ENCODE results near the gene RAPGEFL1. TPM values are rescaled to one million over a fixed set of nuclear protein-coding genes. Genes with fewer than 3 reads are reported as not detected.

RAPGEFL1 gene
- total and polyA plus RNA-seq, 7 donors, result 0.99 to 85.0 (median 4.3) TPM

GRCh38 chr17:40150276-40150675 lies 27.0 kb upstream of the RAPGEFL1 start:
- H3K27ac ChIP-seq, result no peak overlapping the region
- 80 to 87% methylated on average over 4 of the region's 4 CpGs for whole genome bisulfite sequencing, 2 donors
- H3K4me1 ChIP-seq, result peaks cover 0 to 36% (median 22%) of the 10 kb centered on the region in 4 donors
- H3K27me3 ChIP-seq, result no peaks in the 10 kb centered on the region
- no peak overlapping the region for H3K4me3 ChIP-seq
- no peaks in the 10 kb centered on the region for H3K9me3 ChIP-seq
- intact Hi-C loops (cut with DNase I), result no loop called here
- no peak for TF ChIP-seq POLR2A (IDR thresholded peaks at IDR 0.05)
- TF ChIP-seq CTCF (IDR thresholded peaks at IDR 0.05), result no peak
- TF ChIP-seq POLR2AphosphoS5 (IDR thresholded peaks at IDR 0.05), result no peak
- no peak for TF ChIP-seq EP300 (IDR thresholded peaks at IDR 0.05)
- peaks cover 6 to 97% (median 18%) of the 10 kb centered on the region in 4 donors for H3K36me3 ChIP-seq
- no peak for DNase-seq

GRCh38 chr17:40151414-40151963 lies 25.8 kb upstream of the RAPGEFL1 start:
- H3K27ac ChIP-seq, result no peak overlapping the region
- H3K9me3 ChIP-seq, result no peaks in the 10 kb centered on the region
- no peaks in the 10 kb centered on the region for H3K27me3 ChIP-seq
- no peak for TF ChIP-seq POLR2A (IDR thresholded peaks at IDR 0.05)
- no peak for DNase-seq
- H3K36me3 ChIP-seq, result peaks cover 6 to 91% (median 19%) of the 10 kb centered on the region in 4 donors
- 63 to 72% methylated on average over 7 of the region's 7 CpGs for WGBS, 2 donors
- intact Hi-C loops (cut with DNase I), result no loop called here
- no peak overlapping the region for H3K4me3 ChIP-seq
- peaks cover 0 to 28% (median 17%) of the 10 kb centered on the region in 4 donors for H3K4me1 ChIP-seq

GRCh38 chr17:40153603-40154236 lies 23.6 kb upstream of the RAPGEFL1 start:
- Histone ChIP-seq H3K4me1 (peaks cover 0 to 12% (median 7%) of the 10 kb centered on the region in 4 donors), H3K9me3 (no peaks in the 10 kb centered on the region), H3K27ac (peak overlapping the region in 2 of 4 donors; percentile 19 to 29), H3K4me3 (no peak overlapping the region), H3K27me3 (no peaks in the 10 kb centered on the region), H3K36me3 (peaks cover 2 to 77% (median 16%) of the 10 kb centered on the region in 4 donors)
- no peak for DNase-seq
- intact Hi-C loops (cut with DNase I), result no loop called here
- TF ChIP-seq POLR2A (IDR thresholded peaks at IDR 0.05), result no peak
- TF ChIP-seq CTCF (IDR thresholded peaks at IDR 0.05), result no peak
- no peak for TF ChIP-seq EP300 (IDR thresholded peaks at IDR 0.05)
- TF ChIP-seq POLR2AphosphoS5 (IDR thresholded peaks at IDR 0.05), result no peak
- 88 to 89% methylated on average over 14 of the region's 14 CpGs for WGBS, 2 donors

- TF ChIP-seq POLR2A (IDR thresholded peaks at IDR 0.05) (no peak), EP300 (IDR thresholded peaks at IDR 0.05) (no peak)
- WGBS, 2 donors, result 88 to 91% methylated on average over 2 of the region's 2 CpGs
- Histone ChIP-seq H3K4me1 (peaks cover 0 to 12% (median 0%) of the 10 kb centered on the region in 4 donors), H3K27ac (peak overlapping the region in 2 of 4 donors; percentile 16 to 17), H3K36me3 (peaks cover 8 to 66% (median 24%) of the 10 kb centered on the region in 4 donors), H3K27me3 (no peaks in the 10 kb centered on the region), H3K9me3 (no peaks in the 10 kb centered on the region), H3K4me3 (no peak overlapping the region)
- intact Hi-C loops (cut with DNase I), result no loop called here
- no peak for DNase-seq
Observed at GRCh38 chr17:40157973-40158372, 19.3 kb upstream of the RAPGEFL1 start.

- WGBS, 2 donors, result 84 to 86% methylated on average over 3 of the region's 3 CpGs
- H3K4me1 ChIP-seq, result peaks cover 0 to 12% (median 0%) of the 10 kb centered on the region in 4 donors
- H3K4me3 ChIP-seq, result no peak overlapping the region
- intact Hi-C loops (cut with DNase I), result no loop called here
- no peaks in the 10 kb centered on the region for H3K27me3 ChIP-seq
- peak overlapping the region in 2 of 4 donors; percentile 16 to 17 for H3K27ac ChIP-seq
- TF ChIP-seq EP300 (IDR thresholded peaks at IDR 0.05) (no peak), POLR2A (IDR thresholded peaks at IDR 0.05) (no peak), POLR2AphosphoS5 (IDR thresholded peaks at IDR 0.05) (no peak), CTCF (IDR thresholded peaks at IDR 0.05) (no peak)
- no peaks in the 10 kb centered on the region for H3K9me3 ChIP-seq
- H3K36me3 ChIP-seq, result peaks cover 11 to 66% (median 29%) of the 10 kb centered on the region in 4 donors
- DNase-seq, result no peak
Observed at GRCh38 chr17:40158438-40159013, 18.7 kb upstream of the RAPGEFL1 start.
